Measurements from ENCODE around the gene CAPN2.

The CAPN2 gene

GRCh38 chr1:223824712-223825111 lies 112.4 kb downstream of the CAPN2 start:
- DNase-seq (ENCODE audit: low read depth in 1 of 2, low spot score in 1 of 2): no peak

Measured in activated T-helper 1 cell treated with anti-CD3 and anti-CD28 coated beads, Interleukin-2, amount 50 U/mL, for 16 hours (primary cell).